Measurements from ENCODE around the gene LFNG.

The LFNG gene

GRCh38 chr7:2498708-2499107, 20.9 kb upstream of the LFNG start:
- POLR2A ChIA-PET: no interaction called here
- CTCF ChIA-PET: interaction anchor here (1.1 to 1.2 kb wide), 2 partner anchors 21 to 30 kb away, joined by 5 read pairs; no protein-coding TSS in a partner anchor
- no peak overlapping the region for H3K4me3 ChIP-seq (ENCODE audit: low read depth, low read length)

GRCh38 chr7:2499181-2499580, 20.4 kb upstream of the LFNG start:
- ChIA-PET CTCF (interaction anchor here (1.2 kb wide), 1 partner anchor 48 kb away, joined by 3 read pairs; no protein-coding TSS in a partner anchor), POLR2A (no interaction called here)
- no peak for DNase-seq (ENCODE audit: low read depth, low spot score)
- TF ChIP-seq, protein P1, sequence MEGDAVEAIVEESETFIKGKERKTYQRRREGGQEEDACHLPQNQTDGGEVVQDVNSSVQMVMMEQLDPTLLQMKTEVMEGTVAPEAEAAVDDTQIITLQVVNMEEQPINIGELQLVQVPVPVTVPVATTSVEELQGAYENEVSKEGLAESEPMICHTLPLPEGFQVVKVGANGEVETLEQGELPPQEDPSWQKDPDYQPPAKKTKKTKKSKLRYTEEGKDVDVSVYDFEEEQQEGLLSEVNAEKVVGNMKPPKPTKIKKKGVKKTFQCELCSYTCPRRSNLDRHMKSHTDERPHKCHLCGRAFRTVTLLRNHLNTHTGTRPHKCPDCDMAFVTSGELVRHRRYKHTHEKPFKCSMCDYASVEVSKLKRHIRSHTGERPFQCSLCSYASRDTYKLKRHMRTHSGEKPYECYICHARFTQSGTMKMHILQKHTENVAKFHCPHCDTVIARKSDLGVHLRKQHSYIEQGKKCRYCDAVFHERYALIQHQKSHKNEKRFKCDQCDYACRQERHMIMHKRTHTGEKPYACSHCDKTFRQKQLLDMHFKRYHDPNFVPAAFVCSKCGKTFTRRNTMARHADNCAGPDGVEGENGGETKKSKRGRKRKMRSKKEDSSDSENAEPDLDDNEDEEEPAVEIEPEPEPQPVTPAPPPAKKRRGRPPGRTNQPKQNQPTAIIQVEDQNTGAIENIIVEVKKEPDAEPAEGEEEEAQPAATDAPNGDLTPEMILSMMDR (IDR thresholded peaks at IDR 0.05; ENCODE audit: insufficient read depth, low read length, missing control alignments): no peak
- H3K4me3 ChIP-seq (ENCODE audit: low read depth, low read length): no peak overlapping the region

More at GRCh38 chr7:2498708-2499107, 20.9 kb upstream of the LFNG start:
- DNase-seq (ENCODE audit: low read depth, low spot score): no peak
- TF ChIP-seq, protein P1 (IDR thresholded peaks at IDR 0.05; ENCODE audit: insufficient read depth, low read length, missing control alignments): no peak

DNA sequence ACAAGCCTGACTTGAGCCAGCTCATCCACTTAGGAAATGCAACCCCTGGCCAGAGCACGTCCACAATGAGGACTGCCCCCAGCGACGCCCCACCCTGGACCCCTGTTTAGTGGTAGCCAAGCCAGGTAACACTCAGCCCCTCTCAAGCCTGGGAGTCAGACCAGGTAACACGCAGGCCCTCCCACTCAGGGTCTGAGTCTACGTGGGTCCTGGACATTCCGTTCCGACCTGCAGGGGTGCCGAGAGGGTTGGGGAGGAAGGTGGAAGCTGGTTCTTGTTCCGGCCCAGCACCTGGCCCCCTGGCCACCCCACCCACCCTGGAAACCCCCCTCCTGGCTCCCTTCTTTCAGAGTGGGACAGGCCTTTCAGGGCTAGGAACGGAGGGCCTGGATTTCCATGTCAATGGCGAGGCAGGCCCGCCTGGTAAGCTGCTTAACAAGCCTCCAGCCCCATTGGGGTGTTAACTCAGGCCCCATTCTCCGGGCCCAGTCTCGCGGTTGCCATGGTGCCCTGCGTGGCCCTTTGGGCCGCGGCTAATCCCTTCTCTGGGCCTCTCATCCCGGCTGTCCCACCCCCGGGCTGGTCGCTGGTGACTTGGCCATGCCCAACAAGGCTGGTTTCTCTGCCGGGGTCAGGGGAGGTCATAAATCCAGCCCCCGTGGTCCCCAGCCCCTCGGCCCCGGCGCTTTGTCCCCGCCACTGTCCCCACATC, 19.7 kb upstream of the LFNG start:
- DNase-seq (ENCODE audit: low read depth, low spot score): no peak
- H3K4me3 ChIP-seq (ENCODE audit: low read depth, low read length): no peak overlapping the region
- ChIA-PET CTCF (interaction anchor here (1.2 kb wide), 1 partner anchor 48 kb away, joined by 3 read pairs; no protein-coding TSS in a partner anchor), POLR2A (no interaction called here)
- TF ChIP-seq, protein P1 (IDR thresholded peaks at IDR 0.05; ENCODE audit: insufficient read depth, low read length, missing control alignments): no peak

DNA sequence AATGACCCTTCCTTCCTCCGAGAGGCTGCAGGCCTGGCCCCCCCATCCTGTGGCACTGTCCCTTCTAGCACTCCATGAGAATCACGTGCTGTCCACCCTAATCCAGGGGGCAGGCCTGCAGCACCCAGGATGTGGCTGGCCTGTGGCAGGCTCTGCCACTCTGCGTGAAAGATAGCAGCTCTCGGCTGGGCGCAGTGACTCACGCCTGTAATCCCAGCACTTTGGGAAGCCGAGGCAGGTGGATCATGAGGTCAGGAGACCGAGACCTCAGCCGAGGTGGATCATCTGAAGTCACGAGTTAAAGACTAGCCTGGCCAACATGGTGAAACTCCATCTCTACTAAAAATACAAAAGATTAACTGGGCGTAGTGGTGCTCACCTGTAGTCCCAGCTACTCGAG, 18.9 kb upstream of the LFNG start:
- ChIA-PET CTCF (no interaction called here), POLR2A (no interaction called here)
- TF ChIP-seq, protein P1 (IDR thresholded peaks at IDR 0.05; ENCODE audit: insufficient read depth, low read length, missing control alignments): no peak

GRCh38 chr7:2501947-2502646, 17.5 kb upstream of the LFNG start:
- H3K4me3 ChIP-seq (ENCODE audit: low read depth, low read length): no peak overlapping the region
- no peak for DNase-seq (ENCODE audit: low read depth, low spot score)
- ChIA-PET CTCF (interaction anchor here (1.3 kb wide), 2 partner anchors 14 to 27 kb away, joined by 3 read pairs; no protein-coding TSS in a partner anchor), POLR2A (no interaction called here)
- TF ChIP-seq, protein P1 (IDR thresholded peaks at IDR 0.05; ENCODE audit: insufficient read depth, low read length, missing control alignments): no peak

More for the DNA sequence above, 18.9 kb upstream of the LFNG start:
- DNase-seq (ENCODE audit: low read depth, low spot score): no peak
- no peak overlapping the region for H3K4me3 ChIP-seq (ENCODE audit: low read depth, low read length)

DNA sequence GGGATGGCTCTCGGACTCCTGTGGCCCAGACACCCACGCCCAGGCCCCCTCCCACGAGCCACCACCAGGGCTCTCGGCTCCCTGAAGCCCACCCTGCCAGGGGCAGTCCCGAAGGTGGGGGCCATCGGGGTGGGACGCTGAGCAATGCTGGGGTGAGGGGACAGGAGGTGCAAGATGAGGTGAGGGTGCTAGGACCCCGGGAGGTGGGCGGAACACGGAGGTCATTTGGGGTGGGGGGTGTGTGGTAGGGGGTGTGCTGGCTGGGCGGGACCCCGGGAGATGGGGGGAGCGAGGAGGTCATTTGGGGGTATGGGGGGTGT, 17.0 kb upstream of the LFNG start:
- no peak for DNase-seq (ENCODE audit: low read depth, low spot score)
- ChIA-PET POLR2A (no interaction called here), CTCF (interaction anchor here (1.3 to 1.7 kb wide), 2 partner anchors 15 to 34 kb away, joined by 3 to 6 read pairs; no protein-coding TSS in a partner anchor)
- TF ChIP-seq, protein P1 (IDR thresholded peaks at IDR 0.05; ENCODE audit: insufficient read depth, low read length, missing control alignments): no peak
- H3K4me3 ChIP-seq (ENCODE audit: low read depth, low read length): no peak overlapping the region
